HEK293T (cell line): ENCODE data around the gene LRRC14B.

ENCODE experiments used
- ARNT ChIP-seq: fragments of 450-650 bp; IDR thresholded peaks from 2 replicates; pipeline ENCODE4 v1.6.1; 2017; ENCODE audit warnings: mild to moderate bottlenecking
- FOXA1 ChIP-seq: fragments of 450-650 bp; IDR thresholded peaks from 2 replicates; pipeline ENCODE4 v1.6.1; 2016; ENCODE audit warnings: mild to moderate bottlenecking
- FOXM1 ChIP-seq: fragments of 450-650 bp; IDR thresholded peaks from 2 replicates; pipeline ENCODE4 v1.6.1; 2017; ENCODE audit warnings: mild to moderate bottlenecking, borderline replicate concordance
- LEF1 ChIP-seq: fragments of 450-650 bp; IDR thresholded peaks from 2 replicates; pipeline ENCODE4 v1.6.1; 2017; ENCODE audit warnings: mild to moderate bottlenecking, borderline replicate concordance
- PKNOX1 ChIP-seq: fragments of 450-650 bp; IDR thresholded peaks from 2 replicates; pipeline ENCODE4 v1.6.1; 2016
- SUZ12 ChIP-seq: fragments of 450-650 bp; IDR thresholded peaks from 2 replicates; pipeline ENCODE4 v1.6.1; 2016; ENCODE audit warnings: mild to moderate bottlenecking
- ZNF384 ChIP-seq: fragments of 450-650 bp; IDR thresholded peaks from 2 replicates; pipeline ENCODE4 v1.6.1; 2016

DNA sequence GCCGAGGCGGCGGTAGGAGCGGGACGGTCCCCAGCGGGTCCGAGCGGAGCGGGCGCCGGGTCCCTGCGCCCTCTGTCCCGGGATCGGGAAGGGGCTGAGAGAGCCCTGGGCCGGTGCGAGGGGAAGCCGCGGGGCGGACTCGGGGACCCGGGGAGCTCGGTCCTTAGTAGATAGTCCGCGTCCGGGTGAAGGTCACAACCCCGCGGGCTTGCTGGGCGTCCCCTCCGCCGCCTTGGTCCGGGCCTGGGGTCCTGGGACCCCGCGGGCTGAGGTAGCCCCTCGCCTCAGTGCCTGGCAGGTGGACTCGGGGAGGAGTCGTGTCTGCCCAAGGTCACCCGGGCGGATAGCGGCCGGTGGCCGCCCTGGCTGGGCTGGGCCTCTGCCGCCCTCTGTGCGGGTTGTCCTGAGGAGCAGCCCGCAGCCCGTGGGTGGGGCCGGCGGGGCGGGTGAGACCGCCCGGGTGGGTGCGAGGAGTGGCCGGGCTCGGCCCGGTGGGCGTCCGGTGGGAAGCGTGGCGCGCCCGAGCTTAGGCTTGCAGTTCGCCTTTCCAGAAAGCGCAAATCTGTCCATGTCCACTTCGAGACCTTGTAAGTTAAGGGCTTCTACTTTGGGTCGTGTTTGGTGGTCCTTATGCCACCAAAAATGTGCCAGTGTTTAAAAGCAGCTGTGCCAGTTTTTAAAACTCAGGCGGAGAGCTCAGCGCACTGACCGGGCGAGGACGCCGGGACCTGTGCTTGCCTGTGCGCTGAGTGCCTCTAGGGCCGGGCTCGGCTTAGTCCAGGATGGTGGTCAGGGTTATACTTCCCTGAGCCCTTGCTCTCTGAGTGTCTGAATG is 27.4 kb downstream of the LRRC14B start:
- TF ChIP-seq LEF1 (no peak), SUZ12 (no peak), ARNT (no peak), PKNOX1 (no peak), ZNF384 (no peak), FOXA1 (no peak), FOXM1 (no peak)
